DMS153 treated with DMSO at 0.1 percent for 48 hours (cell line): ENCODE measurements around the gene KCNK6.
"Not testable (repeated sequence)": the region's sequence is repeated elsewhere in the genome, so short reads cannot be mapped to it uniquely, and the experiment has no call there.

Experiments
- DNase-seq: peaks from one replicate; lab custom pipeline; 2025; ENCODE audit not compliant: unreplicated experiment; lab: John Stamatoyannopoulos, UW

KCNK6 gene

DNA sequence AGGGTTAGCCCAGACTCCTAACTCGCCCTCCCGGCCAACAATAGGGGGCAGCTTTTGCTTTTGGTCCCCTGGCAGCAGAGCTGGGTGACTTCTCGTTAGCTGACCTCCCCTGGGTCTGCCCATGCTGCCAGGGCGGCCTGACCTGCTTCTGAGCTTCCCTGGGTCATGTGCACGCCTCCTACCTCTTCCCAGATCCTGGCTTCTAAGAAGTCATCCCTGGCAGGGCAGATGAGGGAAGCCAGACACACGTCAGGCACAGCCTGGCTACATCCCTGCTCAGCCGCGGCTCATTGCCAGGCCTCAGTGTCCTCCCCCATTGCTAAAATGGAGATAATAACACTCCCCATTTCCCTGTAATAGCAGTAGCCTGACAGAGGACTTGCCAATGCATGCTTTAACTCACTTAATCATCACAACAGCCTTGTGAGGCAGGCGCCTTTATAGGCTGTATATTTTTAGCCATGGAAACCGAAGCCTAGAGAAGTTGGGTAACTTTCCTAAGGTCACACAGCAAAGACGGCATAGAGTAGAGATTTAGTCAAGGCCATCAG, 2.1 kb downstream of the KCNK6 start:
- no peak for DNase-seq

DNA sequence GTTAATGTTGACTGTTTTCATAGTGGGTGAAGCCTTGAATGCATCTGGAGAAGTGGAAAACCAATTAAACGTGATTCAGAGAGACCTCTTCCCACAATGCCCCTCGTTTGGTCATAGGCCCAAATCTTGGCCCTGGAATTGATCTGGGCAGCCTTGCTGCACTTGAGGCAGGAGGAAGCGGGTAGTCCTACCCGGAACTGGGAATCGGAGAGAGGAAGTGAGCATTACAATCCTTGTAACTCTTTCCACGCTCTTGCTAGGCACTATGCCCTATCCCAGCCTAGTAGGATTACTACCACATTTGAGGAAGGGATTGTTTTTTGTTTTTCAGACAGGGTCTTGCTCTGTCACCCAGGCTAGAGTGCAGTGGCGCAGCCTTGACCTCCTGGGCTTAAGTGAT, 3.6 kb downstream of the KCNK6 start:
- no peak for DNase-seq

DNA sequence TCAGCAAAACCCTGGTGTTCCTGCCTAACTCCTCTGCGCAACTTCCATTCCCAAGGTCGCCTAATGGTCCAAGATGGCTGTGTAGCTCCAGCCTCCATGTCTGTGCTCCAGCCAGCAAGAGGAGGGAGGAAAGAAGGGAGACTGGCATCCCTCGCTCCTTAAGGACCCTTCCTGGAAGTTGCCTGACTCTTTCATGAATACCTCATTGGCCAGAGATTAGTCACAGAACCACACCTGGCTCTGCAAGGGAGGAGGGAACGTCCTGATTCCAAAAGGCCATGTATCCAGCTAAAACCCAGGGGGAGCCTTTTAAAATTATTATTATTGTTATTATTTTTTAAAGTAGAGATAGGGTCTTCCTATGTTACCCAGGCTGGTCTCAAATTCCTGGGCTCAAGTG, 4.8 kb downstream of the KCNK6 start:
- no peak for DNase-seq

DNA sequence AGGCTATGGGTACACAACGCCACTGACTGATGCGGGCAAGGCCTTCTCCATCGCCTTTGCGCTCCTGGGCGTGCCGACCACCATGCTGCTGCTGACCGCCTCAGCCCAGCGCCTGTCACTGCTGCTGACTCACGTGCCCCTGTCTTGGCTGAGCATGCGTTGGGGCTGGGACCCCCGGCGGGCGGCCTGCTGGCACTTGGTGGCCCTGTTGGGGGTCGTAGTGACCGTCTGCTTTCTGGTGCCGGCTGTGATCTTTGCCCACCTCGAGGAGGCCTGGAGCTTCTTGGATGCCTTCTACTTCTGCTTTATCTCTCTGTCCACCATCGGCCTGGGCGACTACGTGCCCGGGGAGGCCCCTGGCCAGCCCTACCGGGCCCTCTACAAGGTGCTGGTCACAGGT, 6.9 kb downstream of the KCNK6 start:
- DNase-seq: no peak

DNA sequence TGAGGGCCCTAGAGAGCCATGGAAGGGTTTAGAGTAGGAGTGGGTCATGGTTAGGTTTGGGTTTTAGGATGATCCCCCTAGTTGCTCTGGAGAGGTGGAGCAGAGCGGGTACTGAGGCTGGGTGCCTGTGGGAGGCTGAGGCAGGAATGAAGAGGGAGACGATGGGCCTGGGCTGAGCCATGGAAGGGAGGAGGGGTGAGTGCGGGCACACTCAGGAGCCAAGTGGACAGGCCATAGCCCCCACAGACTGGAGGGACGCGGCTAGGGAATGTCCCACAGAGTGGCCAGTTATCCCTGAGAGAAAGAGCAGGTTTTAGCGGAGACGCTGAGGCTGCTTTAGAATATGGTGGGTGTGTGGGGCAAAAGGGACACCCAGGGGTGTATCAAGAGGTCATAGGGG, 10.0 kb downstream of the KCNK6 start:
- no peak for DNase-seq

DNA sequence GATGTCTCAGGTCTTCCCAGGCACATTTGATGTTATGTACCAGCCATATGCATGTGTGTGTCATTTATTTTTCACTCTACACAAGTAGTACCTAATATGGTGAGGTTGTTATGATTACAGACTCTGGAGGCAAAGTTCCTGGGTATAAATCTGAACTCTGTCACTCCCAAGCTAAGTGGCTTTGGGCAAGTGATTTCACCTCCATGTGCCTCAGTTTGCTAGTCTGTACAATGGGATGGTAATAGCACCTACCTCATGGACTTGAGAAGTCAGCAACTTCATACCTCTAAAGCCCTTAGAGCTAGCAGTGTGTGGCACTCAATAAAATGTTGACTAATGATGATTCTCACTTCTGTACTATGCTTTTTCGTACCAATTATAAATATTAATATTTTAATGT, 12.1 kb downstream of the KCNK6 start:
- no peak for DNase-seq

DNA sequence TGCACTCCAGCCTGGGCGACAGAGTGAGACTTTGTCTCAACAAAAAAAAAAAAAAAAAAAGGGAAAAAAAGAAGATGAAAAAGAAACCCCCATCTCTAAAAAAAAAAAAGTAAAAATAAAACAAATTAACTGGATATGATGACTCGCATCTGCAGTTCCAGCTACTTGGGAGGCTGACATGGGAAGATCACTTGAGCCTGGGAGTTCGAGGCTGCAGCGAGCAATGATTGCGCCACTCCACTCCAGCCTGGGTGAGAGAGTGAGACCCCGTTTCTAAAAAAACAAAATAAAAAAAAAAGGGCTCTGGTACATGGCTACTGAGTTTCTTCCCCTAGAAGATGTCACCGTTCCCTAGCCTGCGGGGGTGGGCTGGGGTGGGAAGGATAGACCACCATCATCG, 13.6 kb downstream of the KCNK6 start:
- DNase-seq: no peak

DNA sequence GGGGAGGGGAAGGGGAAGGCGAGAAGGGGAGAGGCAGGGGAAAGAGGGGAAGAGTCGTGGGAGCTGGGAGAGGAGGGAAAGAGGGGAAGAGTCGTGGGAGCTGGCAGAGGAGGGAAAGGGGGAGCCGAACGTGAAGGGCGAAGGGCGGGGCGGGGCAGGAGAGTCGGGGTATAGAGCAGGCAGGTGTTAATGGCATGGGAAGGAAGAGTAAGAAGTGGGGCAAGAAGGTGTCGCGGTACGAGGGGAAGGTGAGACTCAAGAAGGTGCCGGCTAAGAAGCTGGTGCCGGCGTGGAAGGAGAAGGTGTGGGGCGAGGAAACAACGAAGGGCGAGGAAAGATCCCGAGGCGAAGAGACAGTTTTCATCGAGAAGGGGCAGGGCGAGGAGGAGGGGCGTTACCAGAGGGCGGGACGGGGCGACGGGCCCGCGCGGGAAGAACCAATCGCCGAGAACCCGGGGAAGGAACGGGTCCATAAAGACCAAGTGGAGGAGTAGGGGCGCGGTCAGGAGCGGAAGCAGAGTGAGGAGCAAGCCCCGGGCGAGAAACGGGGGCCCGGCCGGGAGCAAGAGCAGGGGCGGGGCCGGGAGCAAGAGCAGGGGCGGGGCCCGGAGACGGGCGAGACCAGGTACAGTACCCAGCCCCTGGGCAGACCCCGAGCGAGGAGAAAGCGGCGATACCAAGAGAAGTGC, 16.4 kb downstream of the KCNK6 start:
- peak; percentile 92 for DNase-seq

DNA sequence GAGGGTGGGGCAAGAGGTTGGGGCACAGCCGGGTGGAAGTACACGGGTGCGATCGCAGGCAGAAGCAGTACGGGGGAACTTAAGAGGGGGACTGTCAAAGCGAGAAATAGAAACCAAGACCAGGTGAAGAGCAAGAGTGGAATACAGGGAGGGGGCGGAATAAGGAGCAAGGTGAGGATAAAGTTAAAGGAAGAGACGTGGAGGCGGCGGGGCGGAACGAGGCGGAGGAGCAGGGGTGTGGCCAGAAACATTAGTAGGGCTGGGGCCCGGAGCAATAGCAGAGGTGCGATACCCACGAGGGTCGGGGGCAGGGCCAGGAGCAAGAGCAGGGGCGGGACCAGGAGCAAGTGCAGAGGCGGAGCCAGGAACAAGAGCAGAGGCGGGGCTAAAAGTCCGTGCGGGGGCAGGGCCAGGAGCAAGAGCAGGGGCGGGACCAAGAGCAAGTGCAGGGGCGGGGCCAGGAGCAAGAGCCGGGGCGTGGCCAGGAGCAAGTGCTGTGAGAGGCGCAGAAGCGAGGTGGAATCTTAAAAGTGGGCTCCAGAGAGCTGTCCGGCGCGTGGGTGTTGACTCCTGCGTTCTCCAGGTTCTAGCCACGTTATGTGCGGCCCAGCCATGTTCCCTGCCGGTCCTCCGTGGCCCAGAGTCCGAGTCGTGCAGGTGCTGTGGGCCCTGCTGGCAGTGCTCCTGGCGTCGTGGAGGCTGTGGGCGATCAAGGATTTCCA, 17.2 kb downstream of the KCNK6 start:
- peak; percentile 95 for DNase-seq

DNA sequence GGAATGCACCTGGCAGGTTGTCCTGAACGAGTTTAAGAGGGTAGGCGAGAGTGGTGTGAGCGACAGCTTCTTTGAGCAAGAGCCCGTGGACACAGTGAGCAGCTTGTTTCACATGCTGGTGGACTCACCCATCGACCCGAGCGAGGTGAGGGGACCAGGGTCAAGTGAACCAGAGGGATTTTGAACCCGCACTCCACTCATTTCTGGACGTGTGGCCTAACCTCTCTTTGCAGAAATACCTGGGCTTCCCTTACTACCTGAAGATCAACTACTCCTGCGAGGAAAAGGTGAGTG, 17.7 kb downstream of the KCNK6 start:
- DNase-seq: no peak

DNA sequence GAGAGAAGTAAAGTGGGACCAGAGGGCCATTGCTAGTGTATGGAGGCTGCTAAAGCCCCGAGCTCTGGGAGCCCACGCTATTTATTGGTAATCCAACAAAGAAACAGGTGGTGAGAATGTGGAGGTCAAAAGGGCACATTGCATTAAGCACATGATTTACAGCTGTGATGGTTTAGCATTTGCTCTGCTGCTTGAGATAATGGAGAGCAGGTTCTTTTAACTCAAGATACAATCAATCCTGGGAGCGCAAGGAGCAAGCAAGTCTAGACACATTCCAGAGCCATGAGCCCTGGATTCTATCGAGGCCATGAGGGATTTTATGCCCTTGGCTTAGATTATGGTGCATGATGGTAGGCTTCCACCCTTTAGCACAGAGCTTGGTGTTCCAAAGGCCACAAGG, 19.4 kb downstream of the KCNK6 start:
- not testable (repeated sequence) for DNase-seq

DNA sequence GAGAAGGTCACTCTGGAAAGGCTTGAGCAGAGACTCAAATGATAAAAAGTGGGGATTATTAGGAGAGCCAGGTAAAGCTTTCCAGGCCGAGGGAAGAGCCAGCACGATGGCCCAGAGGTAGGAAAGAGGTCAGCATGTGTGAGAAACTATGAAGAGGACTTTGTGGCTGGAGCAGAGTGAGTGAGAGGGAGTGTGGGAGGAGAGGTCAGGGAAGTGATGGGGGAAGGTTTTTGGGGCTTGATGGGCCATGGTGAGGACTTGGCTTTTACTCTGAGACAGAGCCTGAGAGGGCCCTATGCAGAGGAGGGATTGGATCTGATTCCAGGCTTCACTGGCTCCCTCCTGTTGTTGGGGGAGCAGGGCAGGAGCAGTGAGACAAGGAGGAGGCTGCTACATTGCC, 21.3 kb downstream of the KCNK6 start:
- no peak for DNase-seq

DNA sequence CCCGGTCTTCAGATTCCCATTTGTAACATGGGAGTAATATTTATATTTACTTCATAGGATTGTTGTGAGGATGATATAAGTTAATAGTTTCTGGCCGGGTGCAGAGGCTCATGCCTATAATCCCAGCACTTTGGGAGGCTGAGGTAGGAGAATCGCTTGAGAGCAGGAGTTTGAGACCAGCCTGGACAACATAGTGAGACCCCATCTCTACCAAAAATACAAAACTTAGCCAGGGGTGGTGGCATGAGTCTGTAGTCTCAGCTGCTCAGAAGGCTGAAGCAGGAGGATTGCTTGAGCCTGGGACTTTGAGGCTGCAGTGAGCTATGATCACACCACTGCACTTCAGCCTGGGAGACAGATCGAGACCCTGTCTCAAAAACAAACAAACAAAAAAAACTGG, 27.2 kb downstream of the KCNK6 start:
- no peak for DNase-seq

DNA sequence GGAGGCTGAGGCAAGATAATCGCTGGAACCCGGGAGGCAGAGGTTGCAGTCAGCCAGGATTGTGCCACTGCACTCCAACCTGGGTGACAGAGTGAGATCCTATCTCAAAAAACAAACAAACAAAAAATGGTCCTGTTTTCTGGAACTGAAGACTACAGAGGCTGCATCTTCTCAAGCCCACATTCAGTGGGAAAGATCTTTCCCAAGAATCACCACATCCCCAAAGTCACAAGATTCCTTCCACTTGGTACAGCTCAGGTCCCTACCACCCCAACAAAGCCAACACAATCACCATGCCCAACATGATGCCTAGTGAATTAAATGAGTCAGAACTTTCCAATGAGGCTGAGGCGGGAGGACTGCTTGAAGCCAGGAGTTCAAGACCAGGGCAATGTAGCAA, 31.2 kb downstream of the KCNK6 start:
- DNase-seq: no peak

DNA sequence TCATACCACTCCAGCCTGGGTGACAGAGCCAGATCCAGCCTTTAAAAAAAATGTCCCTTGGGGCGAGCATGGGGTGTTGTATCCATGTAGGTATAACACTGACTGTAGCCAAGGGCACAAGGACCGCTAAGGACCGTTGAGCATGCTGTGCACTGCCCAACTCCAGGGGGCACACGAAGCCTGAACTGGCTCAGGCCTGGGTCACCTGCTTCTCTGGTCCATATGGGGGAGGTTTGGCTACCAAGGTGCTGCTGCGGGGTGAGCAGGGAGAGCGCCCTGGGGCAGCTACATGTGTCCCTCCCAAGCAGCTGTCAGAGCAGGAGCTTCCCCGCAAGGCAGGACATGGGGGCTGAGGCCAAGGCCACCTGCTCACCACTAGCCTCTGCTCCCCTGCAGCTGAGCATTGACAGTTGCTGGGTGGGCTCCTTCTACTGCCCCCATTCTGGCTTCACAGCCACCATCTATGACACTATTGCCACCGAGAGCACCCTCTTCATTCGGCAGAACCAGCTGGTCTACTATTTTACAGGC, 32.3 kb downstream of the KCNK6 start:
- no peak for DNase-seq

DNA sequence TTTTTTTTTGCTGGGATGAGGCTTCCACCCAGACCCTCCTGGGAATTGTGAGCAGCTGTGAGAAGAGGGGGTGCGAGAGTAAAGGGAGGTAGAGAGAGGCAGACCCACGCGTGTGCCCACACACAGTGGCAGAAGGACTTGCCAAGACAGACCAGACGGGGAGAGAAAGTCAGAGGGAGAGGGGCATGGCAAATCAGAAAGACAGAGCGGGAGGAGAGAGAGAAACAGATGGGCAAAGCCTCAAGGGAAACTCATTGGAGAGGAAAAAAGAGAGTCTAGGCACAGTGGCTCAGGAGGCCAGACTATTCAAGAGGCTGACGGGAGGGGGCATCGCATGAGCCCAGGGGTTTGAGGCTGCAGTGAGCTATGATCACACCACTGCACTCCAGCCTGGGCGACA, 33.0 kb downstream of the KCNK6 start:
- no peak for DNase-seq

DNA sequence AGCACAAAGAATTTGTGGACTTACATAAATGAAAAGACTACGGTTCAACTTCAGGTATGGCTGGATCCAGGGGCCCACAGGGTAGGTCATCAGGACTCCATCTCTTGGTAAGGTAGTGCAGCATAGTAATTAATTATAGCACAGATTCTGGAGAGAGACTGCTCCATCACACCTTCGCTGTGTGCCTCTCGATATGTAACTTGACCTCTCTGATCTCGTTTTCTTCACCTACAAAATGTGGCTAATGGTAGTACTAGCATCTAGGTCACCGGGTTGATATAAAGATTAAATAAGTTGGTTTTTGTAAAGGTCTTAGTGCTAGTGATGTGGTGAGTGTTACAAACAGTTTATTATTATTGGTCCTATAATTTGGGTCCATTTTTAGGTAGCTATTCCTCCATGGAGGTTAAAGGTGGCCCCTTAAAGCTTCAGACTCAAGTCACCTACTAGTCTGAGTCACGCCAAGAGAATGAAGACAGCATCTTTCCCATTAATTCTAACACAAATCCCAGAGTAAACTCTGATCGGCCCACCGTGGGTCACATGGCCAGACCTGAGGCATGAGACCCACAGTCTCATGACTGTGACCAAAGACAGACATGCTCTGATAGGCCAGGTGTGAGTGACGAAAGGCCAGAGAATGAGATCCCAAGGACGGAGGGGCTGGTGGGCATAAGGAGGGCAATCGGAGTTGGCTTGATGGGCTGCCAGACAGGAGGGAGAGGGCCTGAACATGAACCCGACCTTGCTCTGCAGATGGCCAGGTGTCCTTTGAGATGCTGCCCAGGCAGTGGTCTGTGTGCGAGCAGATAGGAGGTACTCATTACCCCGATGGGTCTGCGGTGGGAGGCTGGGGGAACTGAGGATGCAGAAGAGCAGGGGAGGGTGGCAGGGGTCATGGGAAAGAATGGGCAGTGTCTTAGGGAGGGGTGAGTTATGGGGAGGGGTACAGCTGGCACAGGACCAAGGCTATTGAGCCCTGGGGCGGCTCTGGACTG, 36.4 kb downstream of the KCNK6 start:
- DNase-seq: no peak

DNA sequence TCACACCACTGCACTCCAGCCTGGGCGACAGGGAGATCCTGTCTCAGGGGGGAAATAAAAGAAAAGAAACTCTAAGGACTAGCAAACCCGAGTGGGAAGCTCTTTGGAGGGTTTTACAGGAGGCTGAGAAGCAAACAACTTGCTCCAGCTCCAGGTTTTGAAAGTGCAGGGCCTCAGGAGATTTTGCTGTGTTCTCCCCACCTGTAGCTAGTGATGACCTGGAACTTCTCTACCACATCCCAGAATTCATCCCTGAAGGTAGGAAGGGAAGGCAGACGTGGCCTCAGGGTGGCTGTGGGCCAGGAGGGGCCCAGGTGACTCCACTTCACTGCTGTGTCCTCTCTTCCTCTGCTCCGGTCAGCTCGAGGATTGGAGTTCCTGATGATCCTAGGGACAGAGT, 38.4 kb downstream of the KCNK6 start:
- no peak for DNase-seq

DNA sequence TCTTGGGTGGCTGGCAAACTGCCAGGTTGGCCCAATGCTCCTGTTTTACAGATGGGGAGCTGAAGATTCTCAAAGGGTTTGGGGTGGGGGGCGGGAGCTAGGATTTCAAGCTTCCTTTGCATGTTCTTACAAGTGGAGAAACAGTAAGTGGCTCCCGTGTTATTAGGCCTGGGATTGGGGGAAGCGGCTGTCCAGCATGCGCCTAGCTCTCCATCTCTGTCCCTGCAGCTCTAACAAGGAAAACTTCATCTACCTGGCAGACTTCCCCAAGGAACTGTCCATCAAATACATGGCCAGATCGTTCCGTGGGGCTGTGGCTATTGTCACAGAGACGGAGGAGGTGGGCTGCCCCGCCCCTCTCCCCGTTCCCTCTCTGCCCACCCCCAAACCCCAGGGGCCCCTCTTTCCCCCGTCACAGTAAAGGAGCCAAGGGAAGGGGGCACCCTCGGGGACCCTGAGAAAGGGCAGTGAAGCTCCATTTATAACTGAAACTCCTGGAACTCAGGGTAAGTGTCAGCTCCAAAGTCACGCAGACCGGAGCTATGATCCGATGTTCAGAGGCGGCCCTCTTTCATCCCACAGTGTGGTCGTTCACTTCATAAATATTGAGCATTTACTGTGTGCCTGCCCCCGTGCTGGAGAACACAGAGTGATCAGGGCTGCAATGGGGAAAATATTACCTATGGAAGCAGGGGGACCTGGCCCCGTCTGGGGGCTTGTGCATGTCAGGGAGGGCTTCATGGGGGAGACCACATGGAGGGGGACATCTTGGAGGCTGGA, 39.8 kb downstream of the KCNK6 start:
- DNase-seq: no peak

DNA sequence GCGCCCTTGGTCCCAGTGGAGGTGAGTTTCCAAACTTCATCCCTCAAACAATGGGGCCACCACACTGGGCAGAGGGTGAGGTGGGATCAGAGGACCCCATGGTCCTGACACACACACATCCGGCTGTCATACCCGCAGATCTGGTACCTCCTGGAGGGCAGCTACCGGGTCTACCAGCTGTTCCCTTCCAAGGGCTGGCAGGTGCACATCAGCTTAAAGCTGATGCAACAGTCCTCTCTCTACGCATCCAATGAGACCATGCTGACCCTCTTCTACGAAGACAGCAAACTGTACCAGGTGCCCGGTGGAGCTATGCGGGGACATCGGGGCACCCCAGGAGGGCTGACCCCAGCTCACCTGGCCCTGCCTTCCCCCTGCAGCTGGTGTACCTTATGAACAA, 40.7 kb downstream of the KCNK6 start:
- no peak for DNase-seq
